ENCODE data around the gene C3orf22.

GRCh38 chr3:126580746-126581145, 22.0 kb upstream of the C3orf22 start:
- no peak for TF ChIP-seq ZNF3 (CRISPR knock-in tag; IDR thresholded peaks at IDR 0.05)
- no peak for TF ChIP-seq SLC30A9 (CRISPR knock-in tag; IDR thresholded peaks at IDR 0.05)
- TF ChIP-seq PRMT5 (CRISPR knock-in tag; IDR thresholded peaks at IDR 0.05): no peak
- no peak for TF ChIP-seq CHD4 (IDR thresholded peaks at IDR 0.05; ENCODE audit: insufficient read depth, insufficient replicate concordance, low read depth, low read length, poor library complexity, severe bottlenecking)
- TF ChIP-seq KDM1A (IDR thresholded peaks at IDR 0.05): no peak
- TF ChIP-seq FOXM1 (IDR thresholded peaks at IDR 0.05; ENCODE audit: low read depth): no peak
- no peak for TF ChIP-seq FOXM1 (CRISPR knock-in tag; IDR thresholded peaks at IDR 0.05; ENCODE audit: low read depth)
- no peak for TF ChIP-seq EZH2 (IDR thresholded peaks at IDR 0.05; ENCODE audit: borderline replicate concordance, low read depth, low read length)
- no peak for TF ChIP-seq THAP12 (CRISPR knock-in tag; IDR thresholded peaks at IDR 0.05)
- TF ChIP-seq POLR2A (conservative IDR thresholded peaks at IDR 0.05): no peak
- TF ChIP-seq CC2D1A (IDR thresholded peaks at IDR 0.05): no peak
- TF ChIP-seq ZNF57 (CRISPR knock-in tag; IDR thresholded peaks at IDR 0.05): no peak
- no peak for TF ChIP-seq HDAC2 (IDR thresholded peaks at IDR 0.05)
- TF ChIP-seq ATF3 (IDR thresholded peaks at IDR 0.05): no peak
- no peak for TF ChIP-seq ATF3 (CRISPR knock-in tag; conservative IDR thresholded peaks at IDR 0.05)
- TF ChIP-seq ZBTB33 (CRISPR knock-in tag; IDR thresholded peaks at IDR 0.05): no peak

Measured in K562 (cell line).